Spleen (tissue), 7 donors: ENCODE data around the gene RSPO3.

Source experiments
- POLR2AphosphoS5 ChIP-seq, 3 donors: sonication (generic); formaldehyde crosslinking; IDR thresholded peaks; one replicate each; pipeline ENCODE4 v1.5.1; 2017; ENCODE audit warnings: antibody characterized with exemption in 3 of 3
- TF ChIP-seq, protein P1 (sequence below), 11 experiments: fragments of 200-600 bp in 7 of 11; fragments of 450-650 bp in 4 of 11; sonication (generic) in 4 of 11; IDR thresholded peaks in 8 of 11; conservative IDR thresholded peaks in 3 of 11; 1 replicate in 7 of 11; 2 replicates in 4 of 11; pipeline versions ENCODE4 v1.4.0 to v1.8.0; 2016 to 2021; ENCODE audit warnings: antibody characterized with exemption in 11 of 11, inconsistent platforms in 4 of 11, mild to moderate bottlenecking in 1 of 11
- donor health status: DM: no; HTN: no; CAD: no; lungs with moderate emphysema.
- donor health status: DM: no; HTN: no; CAD: no.
- donor health status: DM: no; HTN: no; CAD: no.

DNA sequence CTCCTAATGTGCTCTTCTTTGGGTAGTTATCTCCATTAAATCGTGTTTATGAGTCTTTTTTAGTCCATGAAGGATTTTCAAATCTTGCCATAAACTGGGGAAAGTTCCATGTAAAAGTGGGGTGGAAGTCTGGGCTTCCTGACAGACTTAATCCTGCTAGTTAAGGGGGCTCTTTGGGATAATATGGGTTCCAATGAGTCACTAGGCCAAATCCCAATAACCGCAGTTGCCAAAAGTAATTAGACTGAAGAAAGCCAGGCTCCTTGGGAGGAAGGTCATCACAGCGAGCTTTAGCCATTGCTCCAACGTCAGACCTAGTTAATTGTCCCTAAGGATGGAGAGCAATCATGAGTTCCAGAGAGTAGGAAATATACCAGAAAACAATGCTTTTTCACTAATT, 10.8 kb downstream of the RSPO3 start:
- no peak for TF ChIP-seq POLR2AphosphoS5 (IDR thresholded peaks at IDR 0.05)
- TF ChIP-seq, protein P1, sequence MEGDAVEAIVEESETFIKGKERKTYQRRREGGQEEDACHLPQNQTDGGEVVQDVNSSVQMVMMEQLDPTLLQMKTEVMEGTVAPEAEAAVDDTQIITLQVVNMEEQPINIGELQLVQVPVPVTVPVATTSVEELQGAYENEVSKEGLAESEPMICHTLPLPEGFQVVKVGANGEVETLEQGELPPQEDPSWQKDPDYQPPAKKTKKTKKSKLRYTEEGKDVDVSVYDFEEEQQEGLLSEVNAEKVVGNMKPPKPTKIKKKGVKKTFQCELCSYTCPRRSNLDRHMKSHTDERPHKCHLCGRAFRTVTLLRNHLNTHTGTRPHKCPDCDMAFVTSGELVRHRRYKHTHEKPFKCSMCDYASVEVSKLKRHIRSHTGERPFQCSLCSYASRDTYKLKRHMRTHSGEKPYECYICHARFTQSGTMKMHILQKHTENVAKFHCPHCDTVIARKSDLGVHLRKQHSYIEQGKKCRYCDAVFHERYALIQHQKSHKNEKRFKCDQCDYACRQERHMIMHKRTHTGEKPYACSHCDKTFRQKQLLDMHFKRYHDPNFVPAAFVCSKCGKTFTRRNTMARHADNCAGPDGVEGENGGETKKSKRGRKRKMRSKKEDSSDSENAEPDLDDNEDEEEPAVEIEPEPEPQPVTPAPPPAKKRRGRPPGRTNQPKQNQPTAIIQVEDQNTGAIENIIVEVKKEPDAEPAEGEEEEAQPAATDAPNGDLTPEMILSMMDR (IDR thresholded peaks at IDR 0.05 in 8 of 11, conservative IDR thresholded peaks at IDR 0.05 in 3 of 11) = no peak
